Mesendoderm (in vitro differentiated cells): Measurements from ENCODE around the gene SYT11.

Experiments used
- DNase-seq: peaks from one replicate; pipeline ENCODE4 v3.0.0; 2013
- H2AK5ac ChIP-seq: 2 replicates; pipeline ENCODE4 v1.6.1; 2013; ENCODE audit warnings: low read length, inconsistent platforms
- H2BK120ac ChIP-seq: 2 replicates; pipeline ENCODE4 v1.6.1; 2013; ENCODE audit warnings: low read depth, mild to moderate bottlenecking, low read length, moderate library complexity, mixed read lengths
- H2BK15ac ChIP-seq: replicated peaks from 2 replicates; pipeline ENCODE4 v1.6.1; 2013; ENCODE audit warnings: low read depth, mild to moderate bottlenecking, moderate library complexity
- H2BK5ac ChIP-seq: 2 replicates; pipeline ENCODE4 v1.6.1; 2013; ENCODE audit warnings: low read length, inconsistent platforms
- H3K18ac ChIP-seq: 2 replicates; pipeline ENCODE4 v1.6.1; 2013; ENCODE audit warnings: mild to moderate bottlenecking, low read length, mixed read lengths
- H3K23ac ChIP-seq: one replicate; pipeline ENCODE4 v1.6.1; 2013; ENCODE audit warnings: low read length
- H3K27ac ChIP-seq: 2 replicates; pipeline ENCODE4 v1.5.1; 2013; ENCODE audit warnings: low read depth, mild to moderate bottlenecking, inconsistent platforms, low read length, moderate library complexity
- H3K27me3 ChIP-seq: 2 replicates; pipeline ENCODE4 v1.6.1; 2013; ENCODE audit warnings: low read length, control low read depth, mild to moderate bottlenecking, inconsistent platforms; ENCODE audit not compliant: insufficient read depth, poor library complexity
- H3K36me3 ChIP-seq: 2 replicates; pipeline ENCODE4 v1.6.1; 2013; ENCODE audit warnings: low read length, inconsistent platforms; ENCODE audit not compliant: control insufficient read depth, insufficient read depth
- H3K4ac ChIP-seq: one replicate; pipeline ENCODE4 v1.6.1; 2013; ENCODE audit warnings: low read depth, mild to moderate bottlenecking, low read length, moderate library complexity
- H3K4me1 ChIP-seq: 2 replicates; pipeline ENCODE4 v1.6.1; 2013; ENCODE audit warnings: low read depth, low read length, inconsistent platforms; ENCODE audit not compliant: control insufficient read depth
- H3K4me2 ChIP-seq: 2 replicates; pipeline ENCODE4 v1.6.1; 2013; ENCODE audit warnings: low read length
- H3K4me3 ChIP-seq: 2 replicates; pipeline ENCODE4 v1.5.1; 2013; ENCODE audit warnings: mild to moderate bottlenecking, low read length
- H3K56ac ChIP-seq: one replicate; pipeline ENCODE4 v1.6.1; 2013; ENCODE audit warnings: low read length
- H3K79me1 ChIP-seq: 2 replicates; pipeline ENCODE4 v1.6.1; 2013; ENCODE audit warnings: low read length, inconsistent platforms
- H3K79me2 ChIP-seq: 2 replicates; pipeline ENCODE4 v1.6.1; 2013; ENCODE audit warnings: mild to moderate bottlenecking, low read length; ENCODE audit not compliant: control insufficient read depth, insufficient read depth
- H3K9ac ChIP-seq: 2 replicates; pipeline ENCODE4 v1.6.1; 2013; ENCODE audit warnings: low read length, inconsistent platforms
- H4K5ac ChIP-seq: one replicate; pipeline ENCODE4 v1.6.1; 2013; ENCODE audit warnings: low read length
- H4K8ac ChIP-seq: one replicate; pipeline ENCODE4 v1.6.1; 2013; ENCODE audit warnings: low read depth, mild to moderate bottlenecking, control low read depth, low read length, moderate library complexity
- WGBS: extraction: QIAGEN DNeasy Blood & Tissue Kit; methylation state at CpG from one replicate; pipeline ENCODE4 v1.1.7; 2013; ENCODE audit warnings: low lambda C conversion rate, missing lambda C conversion rate; ENCODE audit not compliant: insufficient coverage; ENCODE audit errors: extremely low coverage; 5-methylcytosine and 5-hydroxymethylcytosine counted together

Gene SYT11

DNA sequence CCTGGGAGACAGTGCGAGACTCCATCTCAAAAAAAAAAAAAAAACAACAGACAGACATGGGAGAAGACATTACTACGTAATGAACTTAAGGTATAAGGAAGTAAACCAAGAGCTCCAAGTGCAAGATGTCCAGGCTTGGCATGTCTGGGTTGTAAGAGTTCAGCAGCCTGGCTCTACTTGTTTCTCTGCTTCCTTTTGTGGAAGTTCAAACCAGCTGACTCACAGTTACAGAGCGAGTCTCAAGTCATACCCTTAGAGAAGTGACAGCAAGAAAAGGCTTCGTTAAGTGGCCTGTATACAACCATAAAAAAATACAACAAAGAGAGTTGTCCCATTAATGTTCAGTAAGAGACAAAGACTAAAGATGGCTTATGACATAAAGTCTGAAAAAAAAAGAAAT, 50.5 kb downstream of the SYT11 start:
- no peaks in the 10 kb centered on the region for H3K79me2 ChIP-seq
- no peak overlapping the region for H3K4me2 ChIP-seq
- no peak overlapping the region for H3K4me3 ChIP-seq
- no peak overlapping the region for H4K5ac ChIP-seq
- H3K27me3 ChIP-seq, result no peaks in the 10 kb centered on the region
- H3K56ac ChIP-seq, result no peak overlapping the region
- H3K4me1 ChIP-seq, result peaks cover 2% of the 10 kb centered on the region
- no peak overlapping the region for H3K23ac ChIP-seq
- peaks cover 1% of the 10 kb centered on the region for H3K79me1 ChIP-seq
- peak overlapping the region; percentile 60 for H3K18ac ChIP-seq
- peak overlapping the region; percentile 28 for H4K8ac ChIP-seq
- H3K36me3 ChIP-seq, result peaks cover 5% of the 10 kb centered on the region
- no peak overlapping the region for H3K4ac ChIP-seq
- no peak overlapping the region for H3K27ac ChIP-seq
- H3K9ac ChIP-seq, result no peak overlapping the region
- no peak overlapping the region for H2BK15ac ChIP-seq
- no CpG with 5 or more reads among the region's 4 CpGs for WGBS
- no peak overlapping the region for H2AK5ac ChIP-seq
- peak; percentile 38 for DNase-seq
- no peak overlapping the region for H2BK5ac ChIP-seq
- no peak overlapping the region for H2BK120ac ChIP-seq

DNA sequence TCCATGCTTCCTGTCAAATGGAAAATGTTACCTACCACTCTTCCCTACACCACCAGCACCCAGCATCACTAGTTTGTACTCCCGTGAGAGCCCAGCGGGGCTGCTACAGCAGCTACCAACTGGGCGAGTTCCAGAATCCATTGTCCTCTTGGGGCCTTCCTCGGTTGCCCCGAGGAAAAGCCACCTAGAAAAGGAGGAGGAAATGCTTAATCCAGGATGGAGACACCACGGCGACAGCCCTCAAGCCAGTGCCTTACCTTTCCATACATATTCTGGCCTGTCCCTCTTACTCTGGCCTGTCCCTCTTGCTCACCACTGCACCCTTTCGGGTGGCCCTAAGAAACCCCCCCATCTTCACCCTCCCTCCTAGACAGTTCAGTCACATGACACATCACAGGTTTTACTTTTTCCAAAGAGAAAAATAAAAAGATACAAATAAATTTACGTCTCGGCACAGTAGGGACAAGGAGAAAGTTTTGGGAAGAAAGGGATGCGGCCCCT, 51.3 kb downstream of the SYT11 start:
- no peak overlapping the region for H2AK5ac ChIP-seq
- peak overlapping the region; percentile 86 for H3K9ac ChIP-seq
- WGBS, result no CpG with 5 or more reads among the region's 11 CpGs
- H3K79me2 ChIP-seq, result no peaks in the 10 kb centered on the region
- no peak overlapping the region for H2BK15ac ChIP-seq
- peak overlapping the region; percentile 97 for H3K56ac ChIP-seq
- H3K36me3 ChIP-seq, result peaks cover 5% of the 10 kb centered on the region
- H2BK120ac ChIP-seq, result no peak overlapping the region
- no peak overlapping the region for H3K23ac ChIP-seq
- H4K5ac ChIP-seq, result peak overlapping the region; percentile 6
- H4K8ac ChIP-seq, result no peak overlapping the region
- H3K4me1 ChIP-seq, result peaks cover 2% of the 10 kb centered on the region
- peaks cover 1% of the 10 kb centered on the region for H3K79me1 ChIP-seq
- H2BK5ac ChIP-seq, result no peak overlapping the region
- H3K18ac ChIP-seq, result peak overlapping the region; percentile 70
- H3K4me2 ChIP-seq, result peak overlapping the region; percentile 95
- peak overlapping the region; percentile 89 for H3K27ac ChIP-seq
- no peak overlapping the region for H3K4ac ChIP-seq
- H3K4me3 ChIP-seq, result peak overlapping the region; percentile 92
- peak; percentile 64 for DNase-seq
- no peaks in the 10 kb centered on the region for H3K27me3 ChIP-seq

DNA sequence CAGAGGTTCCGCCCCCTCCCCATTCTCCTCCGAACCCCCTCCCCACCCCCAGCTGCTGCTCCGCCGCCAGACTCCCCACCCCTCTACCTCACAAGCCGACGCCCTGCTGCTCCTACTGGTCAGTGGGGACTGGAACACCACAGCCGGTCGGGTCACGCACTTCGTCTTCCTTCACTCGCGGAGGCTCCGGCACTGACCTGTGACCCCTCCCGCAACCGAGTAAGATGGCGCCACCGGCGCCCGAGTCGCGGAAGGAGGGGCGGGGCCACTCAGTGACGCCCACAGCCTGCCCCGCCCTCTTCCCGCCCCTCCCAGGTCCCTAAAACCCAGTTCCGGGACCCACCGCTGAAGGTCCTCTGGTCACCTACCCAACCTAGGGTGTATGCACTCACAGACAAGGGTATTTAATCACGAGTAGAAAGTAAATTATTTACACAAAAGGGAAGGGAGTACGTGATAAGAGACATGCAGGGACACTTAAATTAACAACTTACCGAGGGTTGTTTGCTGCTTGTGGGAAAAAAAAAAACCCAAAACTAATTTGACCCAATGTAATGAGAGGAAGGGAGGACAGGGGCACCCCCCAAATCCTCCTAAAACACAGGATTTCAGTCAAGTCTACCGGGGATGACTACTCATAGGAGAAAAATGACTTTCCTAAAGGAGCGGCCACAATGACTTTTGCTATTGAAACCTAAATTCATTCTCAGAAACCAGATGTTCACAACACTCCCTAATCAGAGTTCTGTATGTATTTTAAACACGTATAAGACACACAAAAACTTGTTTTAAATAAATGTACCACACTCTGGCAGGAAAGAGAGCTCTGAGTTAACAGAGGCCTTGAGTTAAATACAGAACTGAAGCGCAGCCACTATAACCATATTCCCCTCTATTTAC, 52.0 kb downstream of the SYT11 start, which contains the start of gene RIT1:
RIT1 (minus strand) TSS at position 194 of the 900 bp plus-strand sequence. CDS start 588 bp downstream, outside the sequence.
- Histone ChIP-seq H2BK15ac (no peak within 1 kb of the TSS), H3K4ac (no peak within 1 kb of the TSS), H2BK120ac (peak within 1 kb of the TSS; percentile 54), H3K56ac (peak within 1 kb of the TSS; percentile 97), H3K9ac (peak within 1 kb of the TSS; percentile 86), H2AK5ac (no peak within 1 kb of the TSS), H3K36me3 (peaks cover 5% of the 10 kb centered on the region), H3K23ac (no peak within 1 kb of the TSS), H2BK5ac (no peak within 1 kb of the TSS), H3K4me1 (peaks cover 2% of the 10 kb centered on the region), H3K79me2 (no peaks in the 10 kb centered on the region), H3K18ac (peak within 1 kb of the TSS; percentile 70), H3K79me1 (peaks cover 1% of the 10 kb centered on the region), H3K4me2 (peak within 1 kb of the TSS; percentile 95), H4K8ac (no peak within 1 kb of the TSS), H3K4me3 (peak within 1 kb of the TSS; percentile 92), H3K27me3 (no peaks in the 10 kb centered on the region), H3K27ac (peak within 1 kb of the TSS; percentile 89), H4K5ac (peak within 1 kb of the TSS; percentile 6)
- no CpG with 5 or more reads among the region's 34 CpGs for WGBS
- DNase-seq, result peak; percentile 93

DNA sequence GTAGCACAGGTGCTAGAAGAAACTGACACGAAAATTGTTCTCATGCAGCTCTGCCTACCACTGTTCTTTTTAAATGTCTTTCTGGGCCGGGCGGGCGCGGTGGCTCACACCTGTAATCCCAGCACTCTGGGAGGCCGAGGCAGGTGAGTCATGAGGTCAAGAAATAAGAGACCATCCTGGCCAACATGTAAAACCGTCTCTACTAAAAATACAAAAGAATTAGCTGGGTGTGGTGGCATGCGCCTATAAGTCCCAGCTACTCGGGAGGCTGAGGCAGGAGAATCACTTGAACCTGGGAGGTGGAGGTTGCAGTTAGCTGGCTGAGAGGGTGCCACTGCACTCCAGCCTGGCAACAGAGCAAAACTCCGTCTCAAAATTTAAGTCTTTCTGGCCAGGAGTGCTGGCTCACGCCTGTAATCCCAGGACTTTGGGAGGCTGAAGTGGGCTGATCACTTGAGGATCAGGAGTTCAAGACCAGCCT, 52.7 kb downstream of the SYT11 start:
- peaks cover 7% of the 10 kb centered on the region for H3K36me3 ChIP-seq
- DNase-seq, result peak; percentile 33
- no peak overlapping the region for H3K4me3 ChIP-seq
- H4K5ac ChIP-seq, result no peak overlapping the region
- no CpG with 5 or more reads among the region's 11 CpGs for WGBS
- no peak overlapping the region for H2BK15ac ChIP-seq
- no peak overlapping the region for H3K18ac ChIP-seq
- no peak overlapping the region for H3K4me2 ChIP-seq
- H4K8ac ChIP-seq, result no peak overlapping the region
- peaks cover 2% of the 10 kb centered on the region for H3K4me1 ChIP-seq
- H3K56ac ChIP-seq, result no peak overlapping the region
- no peak overlapping the region for H3K9ac ChIP-seq
- no peak overlapping the region for H2BK120ac ChIP-seq
- no peak overlapping the region for H3K23ac ChIP-seq
- H2BK5ac ChIP-seq, result no peak overlapping the region
- no peak overlapping the region for H3K4ac ChIP-seq
- H2AK5ac ChIP-seq, result no peak overlapping the region
- H3K27me3 ChIP-seq, result no peaks in the 10 kb centered on the region
- no peak overlapping the region for H3K27ac ChIP-seq
- H3K79me1 ChIP-seq, result peaks cover 1% of the 10 kb centered on the region
- H3K79me2 ChIP-seq, result no peaks in the 10 kb centered on the region

DNA sequence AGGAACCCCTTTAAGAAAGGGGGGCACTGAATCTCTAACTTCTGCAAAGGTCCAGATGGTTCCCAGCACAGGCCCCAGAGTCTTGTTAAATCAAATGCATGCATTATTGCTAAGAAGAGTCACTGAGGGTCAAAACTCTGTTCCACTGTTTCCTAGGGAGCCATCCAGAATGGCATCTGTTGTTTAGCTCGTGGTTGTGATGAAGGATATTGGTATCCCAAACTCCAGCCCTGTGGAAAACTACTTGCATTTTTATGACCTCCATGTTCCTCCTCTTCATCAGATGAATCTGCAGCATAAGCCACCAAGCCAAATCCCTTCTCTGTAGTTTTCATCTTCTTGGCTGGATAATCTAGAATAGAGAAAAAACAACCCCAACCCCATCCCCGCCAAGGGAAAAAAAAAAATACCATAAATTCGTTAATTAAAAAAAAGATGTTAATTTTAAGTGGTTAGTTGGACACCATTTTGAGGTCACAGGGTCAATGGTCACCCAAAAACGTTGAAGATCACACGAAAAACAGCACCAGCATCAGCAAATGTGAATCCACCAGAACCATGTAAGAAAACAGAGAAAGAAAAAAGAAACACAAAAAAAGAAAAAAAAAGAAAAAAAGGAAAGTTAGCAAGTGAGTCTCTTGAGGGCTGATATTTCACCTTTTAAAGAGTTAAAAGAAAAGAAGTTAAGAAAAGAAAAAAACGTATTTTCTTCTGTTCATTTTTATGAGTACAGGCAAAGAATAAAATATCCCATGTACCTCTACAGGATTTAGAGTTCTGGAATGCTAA, 54.8 kb downstream of the SYT11 start:
- no peak overlapping the region for H2BK15ac ChIP-seq
- H3K36me3 ChIP-seq, result peaks cover 9% of the 10 kb centered on the region
- no peak overlapping the region for H3K9ac ChIP-seq
- H3K27me3 ChIP-seq, result no peaks in the 10 kb centered on the region
- H3K79me2 ChIP-seq, result no peaks in the 10 kb centered on the region
- H3K79me1 ChIP-seq, result peaks cover 1% of the 10 kb centered on the region
- no peak overlapping the region for H2BK5ac ChIP-seq
- WGBS, result no CpG with 5 or more reads among the region's 6 CpGs
- H3K18ac ChIP-seq, result no peak overlapping the region
- H3K56ac ChIP-seq, result no peak overlapping the region
- no peak overlapping the region for H4K8ac ChIP-seq
- peaks cover 2% of the 10 kb centered on the region for H3K4me1 ChIP-seq
- no peak overlapping the region for H2AK5ac ChIP-seq
- H3K27ac ChIP-seq, result no peak overlapping the region
- no peak overlapping the region for H4K5ac ChIP-seq
- DNase-seq, result no peak
- H3K4me2 ChIP-seq, result no peak overlapping the region
- no peak overlapping the region for H2BK120ac ChIP-seq
- H3K4me3 ChIP-seq, result no peak overlapping the region
- no peak overlapping the region for H3K4ac ChIP-seq
- no peak overlapping the region for H3K23ac ChIP-seq
